GM18909 (cell line): ENCODE measurements around the gene CD6.

Experiments
- ATAC-seq: cut with Tn5 transposase; IDR thresholded peaks from one replicate; pipeline ENCODE4 v1.9.1; 2021; ENCODE audit warnings: mild to moderate bottlenecking; ENCODE audit not compliant: unreplicated experiment, poor library complexity

CD6 gene

DNA sequence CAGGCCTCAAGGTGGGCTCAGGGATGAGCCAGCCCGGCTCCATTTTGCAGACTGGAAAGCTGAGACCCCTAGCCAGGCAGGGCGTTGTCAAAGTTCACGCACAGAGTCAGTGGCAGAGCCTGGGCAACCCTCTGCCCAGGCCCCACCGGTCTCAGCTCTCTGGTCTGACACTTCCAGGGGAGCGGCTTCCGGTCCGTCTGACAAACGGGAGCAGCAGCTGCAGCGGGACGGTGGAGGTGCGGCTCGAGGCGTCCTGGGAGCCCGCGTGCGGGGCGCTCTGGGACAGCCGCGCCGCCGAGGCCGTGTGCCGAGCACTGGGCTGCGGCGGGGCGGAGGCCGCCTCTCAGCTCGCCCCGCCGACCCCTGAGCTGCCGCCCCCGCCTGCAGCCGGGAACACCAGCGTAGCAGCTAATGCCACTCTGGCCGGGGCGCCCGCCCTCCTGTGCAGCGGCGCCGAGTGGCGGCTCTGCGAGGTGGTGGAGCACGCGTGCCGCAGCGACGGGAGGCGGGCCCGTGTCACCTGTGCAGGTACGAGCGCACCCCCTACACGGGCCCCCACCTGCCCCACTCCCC lies 36.0 kb downstream of the CD6 start:
- no peak for ATAC-seq

DNA sequence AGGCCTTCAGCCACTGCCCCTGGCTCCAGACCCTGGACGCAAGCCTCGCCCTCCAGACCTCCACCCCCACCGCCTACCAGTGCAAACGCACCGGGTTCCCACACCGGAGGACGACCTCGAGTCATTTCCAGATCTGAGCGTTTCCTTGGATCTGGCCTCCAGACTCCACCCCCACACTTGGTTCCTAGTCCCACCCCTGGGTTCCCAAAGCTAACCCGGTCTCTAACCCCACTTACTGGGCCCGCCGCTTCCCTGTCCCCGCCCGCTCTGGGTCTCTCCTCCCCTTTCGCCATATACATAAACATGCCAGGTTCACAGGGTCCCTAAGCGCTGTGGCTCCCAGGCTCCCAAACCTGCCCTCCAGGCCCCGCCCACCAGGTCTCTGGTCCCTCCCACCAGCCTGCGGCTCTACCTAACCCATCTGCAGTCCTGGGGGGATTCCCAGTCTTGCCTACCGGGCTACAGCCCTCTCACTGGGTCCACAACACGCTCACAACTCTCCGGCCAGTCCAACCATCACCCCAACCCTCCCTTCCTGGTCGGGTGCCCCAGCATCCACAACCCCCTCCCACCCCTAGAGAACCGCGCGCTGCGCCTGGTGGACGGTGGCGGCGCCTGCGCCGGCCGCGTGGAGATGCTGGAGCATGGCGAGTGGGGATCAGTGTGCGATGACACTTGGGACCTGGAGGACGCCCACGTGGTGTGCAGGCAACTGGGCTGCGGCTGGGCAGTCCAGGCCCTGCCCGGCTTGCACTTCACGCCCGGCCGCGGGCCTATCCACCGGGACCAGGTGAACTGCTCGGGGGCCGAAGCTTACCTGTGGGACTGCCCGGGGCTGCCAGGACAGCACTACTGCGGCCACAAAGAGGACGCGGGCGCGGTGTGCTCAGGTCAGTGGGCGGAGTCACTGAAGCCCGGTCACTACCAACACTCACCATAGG lies 36.7 kb downstream of the CD6 start:
- ATAC-seq, result no peak

DNA sequence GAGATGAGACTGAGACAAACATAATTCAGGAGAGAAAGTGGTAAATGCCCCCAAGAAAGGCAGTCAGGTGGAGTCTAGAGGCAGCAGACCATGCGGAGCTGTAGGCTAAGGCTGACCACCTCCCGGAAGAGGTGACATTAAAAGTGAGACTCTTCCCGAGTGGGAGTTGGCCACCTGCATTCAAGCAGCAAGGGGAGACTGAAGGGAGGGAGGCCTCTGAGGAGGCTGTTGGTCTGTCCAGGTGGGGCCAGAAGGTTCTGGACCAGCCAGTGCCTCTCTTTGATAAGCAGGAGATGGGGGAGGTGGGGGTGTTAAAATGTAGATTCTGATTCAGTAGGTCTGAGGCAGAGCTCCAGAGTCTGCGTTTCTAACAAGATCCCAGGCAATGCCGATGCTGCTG lies 37.5 kb downstream of the CD6 start:
- ATAC-seq, result no peak

DNA sequence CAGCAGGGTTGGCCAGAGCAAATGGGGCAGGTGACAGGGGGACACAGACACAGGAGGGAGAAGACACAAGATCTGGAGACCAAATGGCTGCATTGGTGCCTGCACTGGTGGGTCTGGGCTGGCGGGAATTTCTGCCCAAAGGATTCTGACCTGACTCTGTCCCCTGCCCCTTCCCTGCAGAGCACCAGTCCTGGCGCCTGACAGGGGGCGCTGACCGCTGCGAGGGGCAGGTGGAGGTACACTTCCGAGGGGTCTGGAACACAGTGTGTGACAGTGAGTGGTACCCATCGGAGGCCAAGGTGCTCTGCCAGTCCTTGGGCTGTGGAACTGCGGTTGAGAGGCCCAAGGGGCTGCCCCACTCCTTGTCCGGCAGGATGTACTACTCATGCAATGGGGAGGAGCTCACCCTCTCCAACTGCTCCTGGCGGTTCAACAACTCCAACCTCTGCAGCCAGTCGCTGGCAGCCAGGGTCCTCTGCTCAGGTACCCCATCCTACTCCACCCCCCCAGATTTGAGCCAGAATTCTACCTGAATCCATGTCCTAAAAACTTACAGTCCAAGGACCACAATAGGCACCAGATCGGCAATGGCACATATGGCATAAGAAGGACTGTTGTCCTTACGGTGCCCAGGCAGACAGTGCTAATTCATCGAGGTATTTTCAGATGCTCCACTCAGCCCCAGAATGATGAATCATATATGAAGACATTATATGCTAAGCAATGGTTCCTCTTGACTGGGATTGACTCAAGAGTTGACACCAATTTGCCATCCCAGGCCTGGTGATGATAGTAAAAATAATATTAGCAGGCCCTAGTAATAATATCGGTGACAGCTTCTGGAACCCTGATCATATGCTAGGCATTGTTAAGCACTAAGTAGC lies 38.2 kb downstream of the CD6 start:
- ATAC-seq, result no peak

DNA sequence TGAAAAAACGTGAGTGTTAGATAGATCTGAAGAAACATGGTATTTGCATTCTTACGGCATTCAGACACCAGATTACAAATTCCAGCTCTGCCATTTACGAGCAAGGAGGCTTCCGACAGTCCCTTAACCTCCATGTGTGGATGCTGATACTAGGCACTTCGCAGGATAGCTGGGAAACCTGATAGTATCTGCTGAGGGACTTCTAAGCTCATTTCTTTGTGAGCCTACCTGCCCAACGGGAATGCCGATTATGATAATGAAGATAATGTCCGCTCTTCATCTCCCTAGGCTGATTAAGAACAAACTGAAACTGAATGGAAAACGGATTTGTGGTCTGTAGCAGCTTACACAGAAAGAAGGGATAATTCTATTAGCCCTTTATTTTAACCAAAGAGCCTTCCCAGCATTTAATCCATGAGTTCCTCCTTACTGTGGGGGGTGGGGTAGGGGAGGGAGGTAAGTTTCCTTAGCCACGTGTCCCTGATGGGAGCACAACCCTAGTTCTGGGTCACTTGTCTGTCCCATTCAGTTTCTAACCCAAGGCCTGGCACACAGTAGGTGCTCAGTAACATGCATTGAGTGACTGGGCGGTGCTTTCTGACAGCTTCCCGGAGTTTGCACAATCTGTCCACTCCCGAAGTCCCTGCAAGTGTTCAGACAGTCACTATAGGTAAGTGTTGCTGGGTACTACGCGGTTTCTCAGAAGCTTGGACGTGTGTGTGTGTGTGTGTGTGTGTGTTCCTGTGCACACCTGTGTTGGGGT lies 39.2 kb downstream of the CD6 start:
- ATAC-seq, result no peak

DNA sequence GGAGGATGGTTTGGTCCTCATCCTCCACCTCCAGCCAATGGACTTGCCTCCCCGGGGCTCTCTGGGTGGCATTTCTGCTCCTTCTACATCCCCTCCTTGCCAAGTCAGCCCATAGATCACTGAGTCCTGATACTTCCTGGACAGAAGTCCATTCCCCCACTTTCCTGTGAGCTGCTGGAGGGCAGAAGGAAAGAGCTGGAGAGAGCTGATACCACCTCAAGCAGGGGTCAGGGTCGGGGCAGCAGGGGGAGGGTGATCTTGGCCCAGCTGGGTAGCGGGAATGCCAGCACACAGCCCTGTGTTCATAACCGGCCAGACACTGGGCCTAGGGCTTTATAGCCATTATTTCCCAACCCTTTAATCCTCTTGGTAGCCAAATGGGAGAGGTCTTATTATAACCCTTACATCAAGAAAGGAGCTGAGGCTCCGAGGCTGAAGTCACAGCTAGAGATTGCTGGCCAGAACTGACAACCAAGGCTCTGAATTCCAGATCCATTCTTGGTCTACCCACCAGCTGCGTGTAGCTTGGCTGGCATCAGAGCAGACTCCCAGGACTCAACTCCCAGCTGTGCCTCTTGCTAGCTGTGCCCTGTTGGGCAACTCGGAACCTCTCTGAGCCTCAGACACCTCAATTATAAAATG lies 39.9 kb downstream of the CD6 start:
- ATAC-seq, result no peak

DNA sequence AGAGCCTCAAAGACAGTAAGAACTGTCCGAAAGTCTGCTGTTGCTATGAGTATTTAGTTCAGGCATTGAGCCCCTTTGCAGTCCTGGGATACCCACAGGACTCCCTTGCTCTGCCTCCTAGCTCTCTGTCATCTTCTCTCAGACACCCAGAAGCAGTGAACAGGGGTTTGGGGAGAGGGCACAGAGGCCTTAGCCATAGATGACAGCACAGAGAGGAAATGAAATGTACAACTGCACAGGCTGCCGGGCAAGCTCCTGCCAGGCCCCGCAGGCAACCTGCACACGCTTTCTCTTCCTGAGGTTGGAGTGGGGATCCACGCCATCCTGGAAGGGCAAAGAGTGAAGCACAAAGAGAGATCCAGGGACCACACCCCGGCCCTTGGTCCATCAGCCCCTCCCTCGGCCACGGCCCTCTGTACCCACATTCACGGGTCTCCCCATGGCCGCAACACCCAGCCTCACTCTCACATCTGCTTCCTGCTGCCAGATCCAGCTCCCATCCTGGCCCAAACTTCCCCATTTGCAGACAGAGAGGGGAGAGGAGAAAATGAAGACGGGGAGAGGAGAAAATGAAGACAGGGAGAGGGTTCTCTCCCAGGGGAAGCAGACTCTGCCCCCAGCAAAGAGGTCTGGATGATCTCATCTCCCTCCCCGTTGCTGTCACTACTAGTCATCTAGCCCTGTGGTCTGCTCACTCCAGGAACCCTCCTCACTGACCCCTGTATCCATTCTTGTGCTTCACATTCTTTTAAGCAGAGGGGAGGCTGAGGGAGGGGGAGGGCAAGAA lies 40.7 kb downstream of the CD6 start:
- ATAC-seq, result no peak

DNA sequence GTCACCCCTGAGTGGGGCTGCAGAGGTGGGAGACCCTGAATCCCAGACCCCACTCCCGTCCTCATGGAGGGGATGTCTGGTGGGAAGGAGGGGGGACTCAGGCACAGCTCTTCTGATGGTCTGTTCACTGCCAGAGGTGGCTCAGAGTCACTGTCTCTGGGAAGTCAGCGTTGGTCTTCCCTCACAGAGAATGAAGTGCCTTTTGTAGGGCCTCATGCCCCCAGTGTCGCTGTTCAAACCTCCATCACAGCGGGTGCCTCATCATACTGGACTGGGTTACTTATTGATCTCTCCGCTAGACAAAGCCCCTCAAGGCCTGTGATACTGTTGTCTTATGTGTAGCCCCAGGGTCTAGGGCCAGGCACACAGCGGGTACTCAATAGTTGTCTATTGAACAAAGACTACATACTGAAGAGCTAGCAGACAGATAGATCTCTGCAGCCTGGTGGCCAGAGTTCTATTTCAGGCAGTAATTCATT lies 41.3 kb downstream of the CD6 start:
- no peak for ATAC-seq

DNA sequence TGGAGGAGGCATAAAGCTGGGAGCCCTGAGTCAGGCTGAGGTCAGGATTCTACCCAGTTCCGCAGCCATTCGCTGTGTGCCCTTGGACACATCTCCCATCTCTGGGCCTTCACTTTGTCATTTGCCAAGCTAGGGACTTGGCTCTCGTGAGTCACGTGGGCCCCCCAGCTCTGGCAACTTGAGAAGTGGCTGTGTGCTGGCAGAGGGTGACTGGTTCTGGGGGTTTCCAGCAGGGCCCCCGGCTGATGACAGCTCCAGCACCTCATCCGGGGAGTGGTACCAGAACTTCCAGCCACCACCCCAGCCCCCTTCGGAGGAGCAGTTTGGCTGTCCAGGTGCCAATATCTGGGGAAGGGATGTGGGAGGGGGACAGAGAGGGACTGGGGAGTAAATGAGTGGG lies 46.6 kb downstream of the CD6 start:
- no peak for ATAC-seq

DNA sequence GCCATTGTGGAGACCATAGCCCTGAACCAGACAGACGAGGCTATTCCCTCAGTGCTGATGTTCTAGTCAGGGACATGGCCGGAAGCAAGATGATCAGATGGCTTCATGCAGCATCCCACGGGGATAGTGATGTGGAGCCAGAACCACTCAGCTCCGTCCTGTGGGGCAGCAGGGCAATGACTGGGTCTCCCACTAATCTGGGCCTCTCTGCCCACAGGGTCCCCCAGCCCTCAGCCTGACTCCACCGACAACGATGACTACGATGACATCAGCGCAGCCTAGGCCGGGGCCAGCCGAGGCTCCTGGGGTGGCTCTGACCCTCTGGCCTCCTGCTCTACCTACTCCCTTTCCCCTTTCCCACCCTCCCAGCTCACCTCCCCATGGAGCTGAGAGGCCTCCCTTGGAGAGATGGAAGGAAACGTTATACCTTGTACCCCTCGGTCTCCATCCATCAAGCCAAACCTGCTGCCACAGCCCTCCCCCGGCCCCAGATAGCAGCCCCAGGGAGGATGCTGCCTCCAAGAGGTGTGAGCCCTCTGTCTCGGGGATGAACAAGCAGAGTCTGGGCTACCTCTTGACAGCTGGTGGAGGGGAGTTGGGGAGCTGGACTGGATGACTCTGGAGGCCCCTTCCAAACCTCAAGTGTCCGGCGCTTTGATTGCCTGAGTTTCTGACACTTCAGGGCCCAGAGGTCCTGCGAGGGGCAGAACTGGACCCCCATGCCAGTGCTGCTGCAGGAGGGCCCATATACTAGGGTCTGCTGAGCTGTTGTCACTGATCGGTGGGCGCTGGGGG lies 47.8 kb downstream of the CD6 start:
- no peak for ATAC-seq

DNA sequence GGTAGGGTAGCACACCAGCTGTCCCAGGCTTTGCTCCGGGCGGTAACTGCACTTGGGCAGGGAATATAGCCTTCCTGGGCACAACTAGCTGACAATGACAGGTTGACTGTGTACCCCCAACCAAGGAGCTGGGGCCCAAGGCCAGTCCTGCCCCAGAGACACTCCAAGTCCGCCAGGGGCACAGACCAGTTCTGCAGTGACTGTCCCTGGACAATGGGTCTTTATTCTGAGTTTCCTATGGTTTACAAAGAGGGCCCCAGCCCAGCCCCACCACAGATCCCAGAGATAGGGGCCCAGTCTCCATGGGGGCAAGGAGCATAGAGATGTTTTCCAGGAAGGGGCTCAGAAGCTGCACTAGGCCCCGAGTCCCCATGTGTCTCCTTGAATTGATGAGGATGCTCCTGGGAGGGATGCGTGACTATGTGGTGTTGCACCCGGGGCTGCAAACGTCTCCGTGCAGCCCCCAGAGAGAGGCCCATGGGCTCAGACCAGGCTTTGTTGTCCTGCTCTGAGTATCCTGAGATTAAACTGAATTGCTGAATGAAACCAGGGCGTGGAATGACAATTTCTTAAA lies 48.4 kb downstream of the CD6 start:
- ATAC-seq, result no peak

DNA sequence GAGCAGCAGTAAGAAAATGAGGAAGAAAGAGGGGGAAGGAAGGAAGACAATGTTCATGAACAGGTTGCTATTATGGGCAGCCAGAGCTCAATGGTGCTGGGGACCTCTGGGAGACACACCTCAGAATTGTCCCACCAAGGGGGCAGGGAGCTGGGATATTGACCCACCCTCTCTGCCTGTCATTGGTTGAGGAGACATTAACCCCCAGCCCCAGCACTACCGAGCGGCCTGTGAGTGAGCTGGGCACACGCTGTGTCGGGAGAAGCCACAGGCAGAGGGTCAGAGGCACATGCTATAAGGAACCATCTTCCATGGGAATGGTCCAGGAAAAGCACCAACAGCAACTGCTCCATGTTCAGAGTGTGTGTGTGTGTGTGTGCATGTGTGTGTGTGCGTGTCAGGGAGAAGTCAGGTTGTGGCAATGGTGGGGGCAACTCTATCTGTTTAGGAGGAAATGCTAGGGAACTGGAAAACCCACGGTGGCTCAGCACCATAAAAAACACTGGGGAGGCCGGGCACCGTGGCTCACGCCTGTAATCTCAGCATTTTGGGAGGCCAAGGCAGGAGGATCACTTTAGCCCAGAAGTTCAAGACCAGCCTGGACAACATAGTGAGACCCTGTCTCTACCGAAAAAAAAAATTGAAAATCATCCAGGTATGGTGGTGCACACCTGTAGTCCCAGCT lies 49.2 kb downstream of the CD6 start:
- ATAC-seq, result no peak

DNA sequence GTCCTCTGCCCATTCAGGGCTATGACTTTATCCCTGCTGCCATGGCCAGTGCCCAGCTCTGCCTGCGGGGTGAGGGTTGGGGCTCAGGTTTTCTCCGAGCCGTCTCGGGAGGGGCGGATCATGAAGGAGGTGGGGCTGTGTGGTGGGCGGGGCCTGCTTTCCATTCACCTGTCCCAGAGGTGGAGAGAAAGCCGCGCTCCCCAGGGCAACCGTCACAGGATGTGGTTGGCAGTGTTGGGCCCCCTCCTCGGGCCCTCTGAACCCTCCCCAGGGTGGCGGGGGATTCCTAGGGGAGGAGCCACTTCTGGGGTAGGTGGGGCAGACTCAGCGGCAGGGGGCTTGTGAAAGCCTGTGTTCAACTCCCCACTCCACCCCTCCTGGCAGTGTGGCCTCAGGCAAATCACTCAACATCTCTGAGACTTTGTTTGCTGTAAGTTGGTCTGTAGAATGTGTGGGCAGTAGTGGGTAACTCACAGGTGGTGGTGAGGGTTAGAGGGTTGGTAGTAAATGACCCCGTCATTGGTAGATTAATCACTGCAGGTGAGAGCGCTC lies 50.3 kb downstream of the CD6 start:
- ATAC-seq, result no peak

DNA sequence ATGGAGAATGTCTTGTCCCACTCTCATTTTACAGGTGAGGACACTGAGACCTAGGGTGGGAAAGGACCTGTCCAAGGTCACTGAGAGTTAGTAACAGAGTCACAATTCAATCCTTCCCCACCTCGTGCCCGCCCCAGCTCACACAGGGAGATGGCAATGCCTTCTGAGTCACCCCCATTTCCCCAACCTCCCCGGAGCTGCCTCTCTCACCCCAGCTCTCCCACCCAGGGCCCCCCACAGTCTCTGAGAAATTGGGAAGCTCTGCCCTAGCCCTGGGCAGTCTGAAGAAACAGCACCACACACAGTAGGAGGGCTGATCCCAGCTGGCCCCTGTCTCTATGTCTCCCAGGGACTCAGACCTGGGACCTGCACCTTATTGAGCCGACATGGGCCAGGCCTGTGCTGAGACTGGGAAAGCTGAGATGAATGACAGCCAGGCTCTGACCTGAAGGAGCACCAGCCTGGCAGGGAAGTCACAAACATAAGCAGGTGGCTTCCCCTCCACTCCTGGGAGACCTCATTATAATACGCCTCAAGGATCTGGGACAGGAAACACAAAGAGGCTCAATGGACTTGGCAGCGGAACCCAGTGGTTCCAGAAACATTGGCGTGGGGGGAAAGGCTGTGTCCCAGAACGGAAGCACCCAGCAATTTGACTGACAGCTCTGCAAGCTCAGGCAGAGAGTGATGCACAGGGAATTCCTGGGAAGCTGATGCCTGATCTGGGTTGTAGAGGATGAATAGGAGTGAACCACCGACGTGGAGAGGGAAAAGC lies 51.0 kb downstream of the CD6 start:
- no peak for ATAC-seq

DNA sequence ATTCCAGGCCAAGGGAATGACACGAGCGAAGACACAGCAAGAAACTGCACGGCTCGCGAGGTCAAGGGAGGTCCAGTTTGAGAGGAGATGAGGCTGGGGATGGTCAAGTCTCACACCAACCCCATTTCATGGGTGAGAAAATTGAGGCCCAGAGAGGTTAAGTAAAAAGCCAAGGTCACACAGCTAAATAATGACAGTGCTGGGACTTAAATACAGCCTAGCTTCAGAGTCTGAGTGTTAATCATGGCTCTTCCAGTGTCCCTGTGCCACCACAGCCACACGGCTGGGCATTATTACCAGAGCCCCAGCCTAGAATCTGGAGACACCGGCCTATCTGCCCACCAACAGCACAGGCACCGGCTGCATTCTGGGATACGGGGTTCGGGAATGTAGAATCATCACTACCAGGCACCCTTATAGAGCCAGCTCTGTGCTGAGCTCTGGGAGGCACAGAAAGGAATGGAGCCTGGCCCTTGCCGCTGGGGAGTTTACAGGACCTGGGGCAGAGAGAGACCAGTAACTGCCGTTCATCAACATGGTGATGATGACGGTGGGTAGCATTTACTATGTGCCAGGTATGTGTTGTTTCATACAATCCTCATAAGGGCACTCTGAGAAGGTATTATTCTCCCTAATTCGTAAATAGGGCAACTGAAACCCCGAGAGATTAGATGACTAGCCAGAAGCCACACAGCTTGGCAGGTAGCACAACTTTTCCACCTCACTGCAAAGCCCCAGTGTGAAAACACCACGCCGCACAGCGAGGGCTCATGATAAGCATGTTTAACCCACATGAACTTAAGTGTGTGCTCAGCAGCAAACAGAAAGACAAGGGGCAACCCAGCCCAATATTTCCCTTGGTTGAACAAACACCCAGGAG lies 51.8 kb downstream of the CD6 start:
- no peak for ATAC-seq
